Neural cell (in vitro differentiated cells): ENCODE results near the gene ELMO1. TPM values are rescaled to one million over a fixed set of nuclear protein-coding genes. Genes with fewer than 3 reads are reported as not detected.

ENCODE experiments used
- H2AFZ ChIP-seq: fragments of 200-600, 300-800 bp; sonication (generic), shearing (Covaris generic); 2 replicates; pipeline ENCODE4 v1.6.0; 2014; ENCODE audit warnings: low read depth, mild to moderate bottlenecking, antibody characterized with exemption, low read length, moderate library complexity
- H3F3A ChIP-seq: fragments of 200-600 bp; shearing (Covaris generic); 2 replicates; pipeline ENCODE4 v1.6.1; 2016; ENCODE audit warnings: mild to moderate bottlenecking, moderate library complexity, mixed read lengths, antibody characterized with exemption, low read length; ENCODE audit not compliant: insufficient read depth, poor library complexity, severe bottlenecking
- H3K27ac ChIP-seq: fragments of 200-600, 300-800 bp; sonication (generic), shearing (Covaris generic); 2 replicates; pipeline ENCODE4 v1.5.1; 2014; ENCODE audit warnings: mild to moderate bottlenecking, low read length, moderate library complexity
- H3K27me3 ChIP-seq: fragments of 300-800, 200-600 bp; sonication (generic), shearing (Covaris generic); 2 replicates; pipeline ENCODE4 v1.6.0; 2014; ENCODE audit warnings: mild to moderate bottlenecking, low read depth, low read length, moderate library complexity; ENCODE audit not compliant: insufficient read depth
- H3K36me3 ChIP-seq: fragments of 300-800, 200-600 bp; sonication (generic), shearing (Covaris generic); 2 replicates; pipeline ENCODE4 v1.5.1; 2014; ENCODE audit warnings: mild to moderate bottlenecking, antibody characterized with exemption, low read length, moderate library complexity; ENCODE audit not compliant: insufficient read depth
- H3K4me2 ChIP-seq: fragments of 300-800, 200-600 bp; sonication (generic), shearing (Covaris generic); 2 replicates; pipeline ENCODE4 v1.6.0; 2014; ENCODE audit warnings: mild to moderate bottlenecking, low read length
- H3K4me3 ChIP-seq: fragments of 300-800, 200-600 bp; sonication (generic), shearing (Covaris generic); 2 replicates; pipeline ENCODE4 v1.5.1; 2014; ENCODE audit warnings: mild to moderate bottlenecking, low read length, moderate library complexity
- H3K79me2 ChIP-seq: fragments of 200-600 bp; shearing (Covaris generic); replicated peaks from 2 replicates; pipeline ENCODE4 v1.6.0; 2014; ENCODE audit warnings: mild to moderate bottlenecking, low read length, moderate library complexity; ENCODE audit not compliant: insufficient read depth
- H3K9ac ChIP-seq: fragments of 300-800, 200-600 bp; sonication (generic), shearing (Covaris generic); 2 replicates; pipeline ENCODE4 v1.6.1; 2016; ENCODE audit warnings: mild to moderate bottlenecking, low read length, mixed read lengths
- H3K9me2 ChIP-seq: fragments of 200-600 bp; shearing (Covaris generic); 2 replicates; pipeline ENCODE4 v1.6.1; 2016; ENCODE audit warnings: mild to moderate bottlenecking, low read length, mixed read lengths; ENCODE audit not compliant: insufficient read depth
- H3K9me3 ChIP-seq: fragments of 200-600, 300-800 bp; sonication (generic), shearing (Covaris generic); 2 replicates; pipeline ENCODE4 v1.6.1; 2016; ENCODE audit warnings: mild to moderate bottlenecking, mixed run types, low read length, moderate library complexity, mixed read lengths
- H4K20me1 ChIP-seq: fragments of 200-600 bp; shearing (Covaris generic); 2 replicates; pipeline ENCODE4 v1.6.1; 2016; ENCODE audit warnings: mild to moderate bottlenecking, mixed run types; ENCODE audit not compliant: insufficient read depth
- CTCF ChIP-seq: fragments of 450-650 bp; IDR thresholded peaks from 2 replicates; pipeline ENCODE4 v1.5.1; 2014; ENCODE audit warnings: antibody characterized with exemption, mild to moderate bottlenecking, moderate library complexity; ENCODE audit not compliant: poor library complexity, severe bottlenecking
- EP300 ChIP-seq: fragments of 450-650 bp; conservative IDR thresholded peaks from 2 replicates; pipeline ENCODE4 v1.6.1; 2014; ENCODE audit warnings: antibody characterized with exemption, mild to moderate bottlenecking, moderate library complexity; ENCODE audit not compliant: poor library complexity, severe bottlenecking
- EZH2 ChIP-seq: fragments of 200-600, 300-800 bp; shearing (Covaris generic), sonication (generic); IDR thresholded peaks from 2 replicates; pipeline ENCODE4 v1.6.1; 2014; ENCODE audit warnings: antibody characterized with exemption, low read length, borderline replicate concordance, mild to moderate bottlenecking; ENCODE audit not compliant: insufficient read depth, poor library complexity, severe bottlenecking
- MXI1 ChIP-seq: fragments of 450-650 bp; conservative IDR thresholded peaks from 2 replicates; pipeline ENCODE4 v1.6.1; 2014; ENCODE audit warnings: antibody characterized with exemption, mild to moderate bottlenecking; ENCODE audit not compliant: poor library complexity, severe bottlenecking
- POLR2AphosphoS5 ChIP-seq: IDR thresholded peaks from 2 replicates; pipeline ENCODE4 v1.6.1; 2012
- RAD21 ChIP-seq: fragments of 450-650 bp; conservative IDR thresholded peaks from 2 replicates; pipeline ENCODE4 v1.6.1; 2014; ENCODE audit warnings: antibody characterized with exemption, mild to moderate bottlenecking, moderate library complexity
- REST ChIP-seq: IDR thresholded peaks from 2 replicates; pipeline ENCODE4 v1.6.1; 2012; ENCODE audit warnings: borderline replicate concordance
- SMC3 ChIP-seq: fragments of 450-650 bp; conservative IDR thresholded peaks from 2 replicates; pipeline ENCODE4 v1.6.1; 2014; ENCODE audit warnings: antibody characterized with exemption, mild to moderate bottlenecking, moderate library complexity; ENCODE audit not compliant: poor library complexity
- TAF1 ChIP-seq: IDR thresholded peaks from 2 replicates; pipeline ENCODE4 v1.6.1; 2012; ENCODE audit warnings: low read depth
- polyA plus RNA-seq: library from polyadenylated mRNA; depleted of rRNA; stranded (reverse); fragments of >200 nt; gene quantifications from 2 replicates; pipeline ENCODE4 v1.2.3, GENCODE V29; 2014

The ELMO1 gene
- polyA plus RNA-seq, 1 donor from 2014 or later: 12.2 TPM

DNA sequence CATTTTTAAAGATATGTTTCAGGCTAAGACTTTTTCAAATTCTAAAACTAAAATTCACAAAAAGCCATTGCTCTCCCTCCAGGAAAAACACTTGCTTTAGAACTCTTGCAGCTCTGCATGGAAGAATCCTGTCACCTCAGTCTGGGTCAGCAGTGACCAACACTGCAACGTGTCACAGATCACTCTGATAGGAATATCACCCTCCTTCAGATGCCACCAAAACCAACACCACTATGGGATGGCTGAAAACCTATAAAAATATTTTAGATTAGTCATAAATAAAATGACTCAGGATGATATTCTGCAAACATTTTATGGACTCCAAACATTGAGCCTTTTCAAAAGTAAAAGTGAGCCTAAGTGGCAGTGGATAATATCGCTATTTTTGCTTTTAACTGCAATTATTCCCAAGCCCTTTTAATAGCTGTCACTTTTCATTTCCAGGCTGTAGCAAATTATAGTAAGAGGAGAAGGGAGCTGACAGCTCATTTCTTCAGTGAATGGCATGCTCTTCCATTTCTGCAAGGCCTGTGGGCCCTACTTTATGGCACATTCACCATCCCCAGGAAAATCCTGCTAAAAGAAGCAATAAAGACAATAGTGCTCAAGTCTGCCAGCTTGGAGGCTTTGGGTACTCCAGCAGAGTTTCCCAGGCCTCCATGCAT, 21.3 kb downstream of the ELMO1 start:
- peak overlapping the region; percentile 49 for H3K4me2 ChIP-seq
- H3K27ac ChIP-seq: peak overlapping the region; percentile 79
- H4K20me1 ChIP-seq: no peaks in the 10 kb centered on the region
- no peak overlapping the region for H2AFZ ChIP-seq
- H3K4me3 ChIP-seq: peak overlapping the region; percentile 39
- H3F3A ChIP-seq: peaks cover 11% of the 10 kb centered on the region
- H3K36me3 ChIP-seq: no peaks in the 10 kb centered on the region
- no peaks in the 10 kb centered on the region for H3K9me3 ChIP-seq
- H3K79me2 ChIP-seq: no peaks in the 10 kb centered on the region
- H3K27me3 ChIP-seq: no peaks in the 10 kb centered on the region
- H3K9me2 ChIP-seq: no peaks in the 10 kb centered on the region
- peak overlapping the region; percentile 27 for H3K9ac ChIP-seq
- no peak for TF ChIP-seq SMC3
- TF ChIP-seq EP300: peak; percentile 89
- no peak for TF ChIP-seq EZH2
- TF ChIP-seq CTCF: peak; percentile 38
- no peak for TF ChIP-seq TAF1
- peak; percentile 78 for TF ChIP-seq POLR2AphosphoS5
- TF ChIP-seq MXI1: no peak
- peak; percentile 86 for TF ChIP-seq REST
- TF ChIP-seq RAD21: peak; percentile 22

DNA sequence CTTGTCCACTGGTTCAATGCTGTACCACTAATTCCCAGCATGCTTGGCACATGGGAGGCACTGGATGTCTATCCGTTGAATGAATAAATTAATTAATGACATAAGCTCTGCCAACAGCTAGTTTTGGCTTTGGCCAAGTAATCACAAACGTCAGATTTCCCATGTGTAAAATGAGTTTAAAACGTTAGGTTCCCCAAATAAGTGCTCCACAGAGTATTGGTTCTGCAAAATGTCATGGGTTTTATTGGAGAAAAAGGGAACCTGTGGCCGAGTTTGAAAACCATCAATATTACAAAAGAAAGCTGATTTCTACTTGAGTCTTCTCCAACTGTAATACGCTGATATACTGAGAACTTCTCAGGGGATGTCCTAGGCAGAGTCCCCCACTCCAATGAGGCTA, 23.2 kb downstream of the ELMO1 start:
- H3K4me3 ChIP-seq: no peak overlapping the region
- no peak overlapping the region for H3K27ac ChIP-seq
- H2AFZ ChIP-seq: no peak overlapping the region
- TF ChIP-seq POLR2AphosphoS5 (no peak), EP300 (no peak)
- no peaks in the 10 kb centered on the region for H4K20me1 ChIP-seq
- no peak overlapping the region for H3K9ac ChIP-seq
- H3K79me2 ChIP-seq: no peaks in the 10 kb centered on the region
- no peaks in the 10 kb centered on the region for H3K9me3 ChIP-seq
- no peaks in the 10 kb centered on the region for H3K36me3 ChIP-seq
- no peaks in the 10 kb centered on the region for H3K27me3 ChIP-seq
- H3F3A ChIP-seq: peaks cover 11% of the 10 kb centered on the region
- no peaks in the 10 kb centered on the region for H3K9me2 ChIP-seq
- no peak overlapping the region for H3K4me2 ChIP-seq
